Stimulated activated CD8-positive, alpha-beta memory T cell treated with anti-CD3 and anti-CD28 coated beads, Interleukin-12 subunit alpha, Interleukin-12 subunit beta, amount 100 ng/mL, for 24 hours (primary cell): ENCODE measurements around the gene ANKRD63.

Experiments used
- DNase-seq: peaks from one replicate; pipeline ENCODE4 v3.0.0-alpha.2; 2020; ENCODE audit errors: extremely low read depth

ANKRD63 gene

DNA sequence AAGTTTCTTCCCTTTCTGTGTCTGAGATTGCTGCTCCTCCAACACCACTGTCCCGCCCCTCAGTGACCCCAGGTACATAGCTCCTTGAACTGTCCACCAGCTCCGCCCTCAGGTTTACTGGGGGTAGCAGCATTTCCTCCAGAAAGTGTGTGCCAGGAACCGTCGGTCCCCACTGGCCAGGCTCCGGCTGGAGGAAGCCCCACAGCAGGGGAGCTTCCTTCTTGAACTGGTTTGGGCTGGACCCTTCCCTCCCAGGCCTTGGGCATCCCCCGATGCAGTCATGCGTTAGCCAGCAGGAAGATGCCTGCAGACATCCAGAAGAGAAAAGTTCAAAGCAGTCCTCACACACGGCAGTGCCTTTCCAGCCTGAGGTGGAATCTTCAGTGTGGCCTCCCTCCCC is 24.3 kb downstream of the ANKRD63 start:
- no peak for DNase-seq

GRCh38 chr15:40257656-40258450 is 25.0 kb downstream of the ANKRD63 start:
- DNase-seq = no peak

DNA sequence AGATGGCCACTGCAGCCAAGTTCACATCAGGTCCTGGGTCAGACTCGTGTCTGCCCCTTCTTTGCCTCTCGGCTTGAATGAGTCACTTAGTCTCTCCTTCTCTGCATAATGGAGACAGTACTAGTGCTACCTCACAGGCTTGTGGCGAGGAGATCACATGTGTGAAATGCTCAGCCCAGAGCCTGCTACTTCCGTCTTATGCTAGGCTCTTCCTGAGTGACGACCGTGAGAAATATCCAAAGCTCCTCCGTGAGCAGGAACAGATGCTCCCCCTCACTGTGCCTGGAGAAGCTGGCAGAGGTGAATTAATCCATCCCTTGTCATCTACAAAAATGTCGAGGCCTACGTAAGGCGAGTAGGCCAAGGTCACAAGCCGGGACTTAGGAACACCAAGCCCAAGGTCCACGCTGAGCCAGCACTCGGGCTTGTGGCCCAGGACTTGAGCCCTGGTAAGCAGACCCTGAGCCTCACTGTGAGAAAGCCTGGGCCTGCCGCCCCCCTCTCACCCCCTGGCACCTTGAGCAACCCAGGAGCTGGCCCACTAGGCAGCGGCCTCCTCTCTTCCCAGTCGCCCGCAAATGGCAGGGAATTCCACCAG is 26.1 kb downstream of the ANKRD63 start:
- no peak for DNase-seq

GRCh38 chr15:40255033-40255432 is 27.8 kb downstream of the ANKRD63 start:
- no peak for DNase-seq

GRCh38 chr15:40254452-40254851 is 28.4 kb downstream of the ANKRD63 start:
- DNase-seq = no peak

DNA sequence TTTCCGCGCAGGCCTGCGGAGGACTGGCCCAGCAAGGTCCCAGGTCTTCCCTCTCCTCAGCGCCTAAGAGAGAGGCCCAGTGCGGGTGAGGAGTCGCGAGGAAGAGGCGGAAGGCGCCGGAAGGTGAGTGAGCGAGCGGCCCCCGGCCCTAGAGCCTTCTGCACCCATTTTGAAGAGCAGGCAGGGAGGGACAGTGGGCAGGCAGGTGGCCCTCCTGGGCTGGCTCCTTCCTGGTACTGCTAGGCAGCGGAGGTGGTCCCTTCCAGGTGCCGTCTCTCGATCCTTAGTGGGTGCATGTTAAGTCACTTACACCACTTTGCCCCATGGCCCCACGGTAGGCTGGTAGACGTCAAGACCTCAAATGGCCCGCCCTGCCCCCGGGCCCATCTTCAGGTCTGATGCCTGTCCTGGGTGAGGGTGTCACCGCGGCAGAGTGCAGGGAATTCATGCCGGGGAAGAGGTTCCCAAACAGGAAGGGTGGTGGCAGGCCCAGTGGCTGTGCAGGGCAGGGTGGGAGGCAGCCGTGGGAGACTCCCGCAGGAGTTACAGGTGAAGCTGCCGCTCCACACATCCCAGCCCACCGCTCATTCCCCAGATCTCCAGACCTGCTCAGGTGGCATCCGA is 29.6 kb downstream of the ANKRD63 start:
- DNase-seq = no peak

DNA sequence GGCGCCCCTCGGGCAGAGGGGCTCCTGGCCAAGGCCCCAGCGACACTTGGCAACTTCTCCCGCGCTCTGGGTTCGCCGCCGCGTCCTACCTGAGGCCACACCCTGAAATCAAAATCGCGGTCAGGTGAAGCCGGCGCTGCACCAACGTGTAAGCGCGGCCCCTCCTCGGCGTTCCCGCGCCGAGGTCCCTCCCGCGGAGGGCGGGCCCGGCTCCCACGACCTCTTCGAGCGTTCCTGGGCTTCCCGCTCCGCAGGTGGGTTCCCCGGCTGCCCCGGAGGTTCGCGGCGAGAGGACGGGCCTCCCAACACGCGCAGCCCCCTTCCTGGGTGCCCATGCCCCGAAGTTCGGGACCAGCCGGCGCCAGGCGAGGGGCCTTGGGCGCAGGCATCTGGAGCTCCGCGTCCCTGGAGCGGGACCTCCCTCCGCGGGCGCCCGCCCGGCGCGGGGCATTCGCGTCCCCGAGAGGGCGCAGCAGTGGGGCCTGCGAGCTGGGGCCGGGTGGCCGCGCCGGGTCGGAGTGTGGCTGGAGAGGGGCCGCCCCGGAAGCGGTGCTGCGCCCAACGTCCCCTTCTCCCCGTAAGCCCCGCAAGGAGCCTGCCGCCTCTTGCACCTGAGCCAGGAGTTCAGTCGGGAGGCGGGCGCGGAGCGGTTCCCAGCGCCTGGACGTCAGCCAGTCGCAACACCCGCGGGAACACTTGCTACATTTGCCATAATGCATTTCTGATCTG is 30.3 kb downstream of the ANKRD63 start:
- no peak for DNase-seq

GRCh38 chr15:40252141-40252437 is 30.8 kb downstream of the ANKRD63 start:
- no peak for DNase-seq

DNA sequence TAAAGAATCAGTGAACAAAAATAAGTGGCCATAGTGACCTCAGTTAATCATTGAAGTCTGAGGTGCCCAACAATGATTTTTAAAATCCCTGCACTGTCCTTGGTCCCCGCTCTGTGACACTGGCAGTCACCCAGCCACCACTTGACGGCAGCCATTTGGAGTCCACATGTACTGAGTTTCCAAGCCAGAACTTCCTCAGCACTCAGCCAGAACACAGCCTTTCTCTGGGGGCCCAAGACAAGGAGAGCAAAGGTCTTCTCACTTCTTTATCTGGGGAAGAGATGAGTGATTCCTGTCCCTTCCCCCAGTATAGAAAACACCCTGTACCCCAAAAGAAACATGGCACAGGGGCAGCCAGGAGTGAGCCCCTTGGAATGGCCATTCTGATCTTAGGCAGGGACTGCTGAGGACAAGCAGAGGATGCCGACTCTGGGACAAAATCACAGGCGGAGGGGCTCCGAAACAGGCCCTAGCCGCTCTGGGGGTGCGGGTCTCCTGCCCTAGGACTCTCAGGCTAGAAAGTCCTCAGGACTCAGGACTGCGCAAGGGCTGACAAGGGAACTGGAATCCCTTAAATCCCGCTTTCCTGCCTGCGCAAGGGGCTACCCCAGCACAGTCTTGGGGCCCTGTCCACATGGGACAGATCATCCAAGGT is 31.3 kb downstream of the ANKRD63 start:
- no peak for DNase-seq

GRCh38 chr15:40250771-40251483 is 31.9 kb downstream of the ANKRD63 start:
- no peak for DNase-seq

DNA sequence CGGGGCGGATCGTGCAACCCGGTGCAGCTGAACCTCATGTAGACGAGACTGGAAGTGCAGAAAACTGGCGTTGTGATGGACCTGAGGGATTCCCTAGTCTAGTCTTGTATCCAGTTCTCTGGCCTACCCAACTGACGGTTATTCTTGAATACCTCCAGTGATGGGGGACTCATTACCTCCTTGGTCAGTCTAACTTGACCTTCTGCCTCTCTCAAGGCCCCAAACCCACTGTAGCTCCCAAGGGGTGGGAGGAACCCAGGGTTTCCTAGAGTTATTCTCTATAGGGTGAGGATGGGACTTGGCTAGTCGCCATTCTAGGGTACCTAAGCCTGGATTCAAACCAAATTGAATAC is 32.6 kb downstream of the ANKRD63 start:
- no peak for DNase-seq

DNA sequence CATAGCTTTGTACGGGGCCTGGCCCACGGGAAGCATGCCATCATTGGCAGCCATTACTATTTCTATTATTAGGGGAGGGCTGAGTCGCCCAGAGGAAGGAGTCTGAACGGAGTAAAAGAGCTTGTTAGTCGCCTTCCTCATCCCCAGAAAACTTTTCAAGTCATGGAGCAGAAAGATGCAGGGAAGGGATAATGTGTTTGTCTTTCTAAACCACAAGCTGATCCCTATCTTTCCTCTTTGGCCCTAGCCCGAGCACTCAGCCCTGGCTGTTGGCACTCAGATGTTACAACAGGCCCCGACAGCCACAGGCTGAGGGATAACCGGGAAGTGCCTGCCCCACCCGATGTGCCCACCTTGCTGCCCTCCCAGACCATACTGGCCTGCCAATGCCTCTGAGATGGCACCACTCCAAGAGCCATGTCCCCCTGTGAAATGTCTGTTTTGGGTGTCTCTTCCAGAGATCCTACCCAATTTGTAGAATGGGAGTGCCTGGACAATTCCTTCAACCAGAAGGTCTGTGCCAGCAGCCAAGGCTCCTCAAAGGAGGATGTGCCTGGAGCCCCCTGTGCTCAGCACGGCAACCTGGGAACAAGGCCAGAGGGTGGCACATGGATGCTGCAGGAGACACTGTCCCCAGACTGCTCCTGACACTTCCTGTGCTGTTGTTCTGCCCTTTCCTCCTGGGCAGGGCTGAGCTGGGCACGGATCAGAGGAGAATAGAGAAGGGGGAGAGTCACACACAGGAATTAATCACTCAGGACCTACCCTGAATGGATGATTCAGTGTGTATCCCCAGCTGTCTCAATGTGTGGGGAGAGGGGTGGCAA is 33.2 kb downstream of the ANKRD63 start:
- DNase-seq = no peak

GRCh38 chr15:40248006-40248783 is 34.7 kb downstream of the ANKRD63 start:
- no peak for DNase-seq

DNA sequence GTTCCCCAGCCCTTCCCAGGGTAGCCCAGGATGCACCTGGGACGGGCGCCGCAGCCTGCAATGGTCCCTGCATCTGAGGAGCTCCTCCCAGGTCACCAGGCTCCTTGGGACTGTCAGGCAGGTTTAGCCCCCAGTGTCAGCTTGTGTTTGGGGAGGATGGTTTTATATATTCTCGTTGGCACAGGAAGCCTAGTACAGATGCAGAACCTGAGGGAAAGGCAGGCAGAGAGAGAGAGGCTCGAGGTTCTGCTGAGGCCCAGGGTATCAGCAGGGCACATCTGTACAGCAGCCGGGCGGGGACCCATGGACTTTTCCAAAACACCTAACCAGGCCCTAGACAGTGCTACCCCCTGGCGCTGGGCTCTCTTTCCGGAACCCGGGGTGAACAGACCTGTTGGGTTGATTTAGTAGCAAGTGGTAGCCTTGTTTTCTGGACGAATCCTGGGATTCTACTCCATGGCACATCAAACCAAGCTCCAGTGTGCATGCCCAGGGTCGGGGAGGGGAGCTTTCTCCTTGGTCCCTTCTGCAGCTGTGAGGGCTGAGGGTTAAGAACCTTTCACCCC is 35.4 kb downstream of the ANKRD63 start:
- no peak for DNase-seq

GRCh38 chr15:40246496-40247280 is 36.2 kb downstream of the ANKRD63 start:
- no peak for DNase-seq

DNA sequence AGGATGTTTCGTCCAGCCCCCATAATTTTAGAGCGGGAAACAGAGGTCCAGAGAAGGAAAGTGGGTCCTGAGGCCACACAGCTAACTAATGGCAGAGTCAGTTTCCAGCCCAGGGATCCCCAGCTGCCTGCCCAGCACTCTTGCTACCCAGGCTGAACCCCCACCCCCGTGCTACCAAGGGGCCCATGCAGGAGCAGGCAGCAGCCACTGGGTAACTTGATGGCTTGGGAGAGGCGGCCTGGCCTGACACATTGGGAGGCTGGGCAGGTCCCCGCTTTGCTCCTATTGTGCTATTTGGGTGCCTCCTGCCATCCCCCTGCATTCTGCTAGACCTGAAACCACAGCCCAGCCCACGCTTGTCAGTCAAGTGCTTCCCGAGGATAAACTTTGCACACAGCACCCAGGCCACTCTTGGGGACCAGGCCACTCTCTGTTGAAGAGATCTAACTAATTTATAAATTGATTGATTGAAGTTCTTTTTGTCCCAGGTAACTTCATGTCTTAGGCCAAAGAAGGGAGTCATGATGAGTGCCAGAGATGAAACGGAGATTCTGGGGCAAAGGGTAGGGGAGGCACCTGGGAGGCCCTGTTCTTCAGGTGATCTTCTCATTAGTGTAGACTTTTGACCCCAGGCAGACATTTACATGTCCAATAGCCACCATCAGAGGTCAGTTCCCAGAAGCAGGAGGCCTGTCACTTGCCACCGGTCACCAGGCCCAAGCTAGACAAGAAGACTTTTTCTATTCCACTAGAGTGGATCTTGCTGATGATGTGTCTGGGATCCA is 37.0 kb downstream of the ANKRD63 start:
- no peak for DNase-seq

- DNase-seq = no peak
Observed at GRCh38 chr15:40244961-40245523, 37.8 kb downstream of the ANKRD63 start.
